Measurements from ENCODE around the gene TREML1.

DNA sequence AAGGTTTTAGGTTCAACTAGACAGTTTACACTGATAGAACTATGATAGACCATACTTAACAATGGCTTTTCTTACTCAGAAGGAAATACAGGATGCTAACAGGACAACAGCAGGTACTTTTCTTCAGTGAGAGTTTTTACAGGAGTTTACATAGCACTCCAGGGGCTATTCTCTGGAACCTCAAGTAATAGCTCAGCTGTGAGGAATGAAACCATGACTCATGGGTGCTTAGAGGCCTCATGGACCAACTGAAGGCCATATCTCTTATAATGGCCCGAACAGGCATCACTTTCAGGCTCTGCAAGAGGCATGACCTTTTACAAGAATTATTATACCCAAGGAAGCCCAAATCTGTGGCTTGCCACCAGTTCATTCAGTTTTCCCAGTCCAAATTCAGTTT is 31.8 kb downstream of the TREML1 start:
- no peak for TF ChIP-seq EZH2 (IDR thresholded peaks at IDR 0.05)
- TF ChIP-seq POLR2AphosphoS5 (IDR thresholded peaks at IDR 0.05; ENCODE audit: borderline replicate concordance, low read depth, low read length) = no peak
- no peak for TF ChIP-seq FOXP2 (optimal IDR thresholded peaks at IDR 0.05; ENCODE audit: control extremely low read depth, extremely low read length, insufficient read depth)
